DOHH2 (cell line): ENCODE data around the gene ZNF223.

Experiments
- CTCF ChIP-seq: fragments of 200-600 bp; sonication (generic); IDR thresholded peaks from one replicate; pipeline ENCODE4 v1.5.1; 2014; ENCODE audit warnings: antibody characterized with exemption, mild to moderate bottlenecking, low read depth, low read length; ENCODE audit not compliant: poor library complexity, severe bottlenecking
- EZH2phosphoT487 ChIP-seq: fragments of 200-600 bp; sonication (generic); IDR thresholded peaks from 2 replicates; pipeline ENCODE4 v1.6.1; 2017; ENCODE audit warnings: borderline replicate concordance, mild to moderate bottlenecking, antibody characterized with exemption, low read length, moderate library complexity, mixed read lengths

GRCh38 chr19:44072543-44073401 is 20.9 kb downstream of the ZNF223 start:
- TF ChIP-seq CTCF, result no peak
- no peak for TF ChIP-seq EZH2phosphoT487
